Neutrophil (primary cell): ENCODE data around the gene LNP1.

Experiments
- H3K27ac ChIP-seq: fragments of 200-600 bp; sonication (generic); 2 replicates; pipeline ENCODE4 v1.5.1; 2016; ENCODE audit warnings: mild to moderate bottlenecking, moderate library complexity
- H3K27me3 ChIP-seq: fragments of 200-600 bp; sonication (generic); 2 replicates; pipeline ENCODE4 v1.6.0; 2016; ENCODE audit warnings: mild to moderate bottlenecking
- H3K36me3 ChIP-seq: fragments of 200-600 bp; sonication (generic); 2 replicates; pipeline ENCODE4 v1.5.1; 2017
- H3K4me1 ChIP-seq, 2 experiments: fragments of 200-600 bp in 1 of 2; sonication (generic) in 1 of 2; 1 replicate in 1 of 2; 2 replicates in 1 of 2; pipeline versions ENCODE4 v1.5.1 to v1.6.1; 2013 to 2016; ENCODE audit warnings: low read depth in 1 of 2, low read length in 1 of 2, mild to moderate bottlenecking in 1 of 2, moderate library complexity in 1 of 2; ENCODE audit not compliant: control insufficient read depth in 1 of 2, insufficient read depth in 1 of 2
- H3K4me3 ChIP-seq, 2 experiments: fragments of 200-600 bp in 1 of 2; sonication (generic) in 1 of 2; 1 replicate in 1 of 2; 2 replicates in 1 of 2; pipeline ENCODE4 v1.5.1; 2013 to 2016; ENCODE audit warnings: low read depth in 1 of 2, low read length in 1 of 2, mild to moderate bottlenecking in 1 of 2, moderate library complexity in 1 of 2
- H3K9me3 ChIP-seq: fragments of 200-600 bp; sonication (generic); 2 replicates; pipeline ENCODE4 v1.5.1; 2016
- CTCF ChIP-seq: fragments of 200-600 bp; sonication (generic); IDR thresholded peaks from 2 replicates; pipeline ENCODE4 v1.5.1; 2016; ENCODE audit warnings: antibody characterized with exemption

The LNP1 gene

GRCh38 chr3:100400419-100400779, 940 bp upstream of the LNP1 start:
- Histone ChIP-seq H3K4me3 (peak overlapping the region; percentile 68 to 95), H3K4me1 (peaks cover 22 to 24% of the 10 kb centered on the region in 2 experiments), H3K36me3 (no peaks in the 10 kb centered on the region), H3K27me3 (no peaks in the 10 kb centered on the region), H3K9me3 (no peaks in the 10 kb centered on the region), H3K27ac (peak overlapping the region; percentile 87)
- TF ChIP-seq CTCF = no peak

GRCh38 chr3:100401674-100402041, 319 bp downstream of the LNP1 start:
- peaks cover under 1% of the 10 kb centered on the region for H3K9me3 ChIP-seq
- peak overlapping the region; percentile 87 for H3K27ac ChIP-seq
- H3K36me3 ChIP-seq = no peaks in the 10 kb centered on the region
- H3K4me3 ChIP-seq = peak overlapping the region; percentile 68 to 95
- TF ChIP-seq CTCF = no peak
- H3K27me3 ChIP-seq = no peaks in the 10 kb centered on the region
- peaks cover 22 to 24% of the 10 kb centered on the region in 2 experiments for H3K4me1 ChIP-seq

GRCh38 chr3:100402256-100402655, 917 bp downstream of the LNP1 start:
- H3K4me1 ChIP-seq = peaks cover 22 to 24% of the 10 kb centered on the region in 2 experiments

GRCh38 chr3:100402891-100403290, 1.6 kb downstream of the LNP1 start:
- no peaks in the 10 kb centered on the region for H3K36me3 ChIP-seq
- no peak overlapping the region for H3K4me3 ChIP-seq
- H3K27me3 ChIP-seq = no peaks in the 10 kb centered on the region
- H3K27ac ChIP-seq = no peak overlapping the region
- peaks cover 22 to 24% of the 10 kb centered on the region in 2 experiments for H3K4me1 ChIP-seq
- no peak for TF ChIP-seq CTCF
- peaks cover 7% of the 10 kb centered on the region for H3K9me3 ChIP-seq

More at GRCh38 chr3:100402256-100402655, 917 bp downstream of the LNP1 start:
- Histone ChIP-seq H3K4me3 (peak overlapping the region in 1 of 2 experiments; percentile 95), H3K36me3 (no peaks in the 10 kb centered on the region), H3K9me3 (peaks cover 7% of the 10 kb centered on the region), H3K27ac (no peak overlapping the region), H3K27me3 (no peaks in the 10 kb centered on the region)
- TF ChIP-seq CTCF = no peak

GRCh38 chr3:100403362-100404249, 2.3 kb downstream of the LNP1 start:
- Histone ChIP-seq H3K9me3 (peaks cover 7% of the 10 kb centered on the region), H3K36me3 (no peaks in the 10 kb centered on the region), H3K4me3 (no peak overlapping the region), H3K27ac (no peak overlapping the region), H3K27me3 (no peaks in the 10 kb centered on the region), H3K4me1 (peaks cover 22 to 24% of the 10 kb centered on the region in 2 experiments)
- TF ChIP-seq CTCF = no peak
